Stromal cell of bone marrow (primary cell): ENCODE data around the gene CELA3B.
"Not testable (repeated sequence)": the region's sequence is repeated elsewhere in the genome, so short reads cannot be mapped to it uniquely, and the experiment has no call there.

Source experiments
- DNase-seq: peaks from one replicate; pipeline ENCODE4 v3.0.0-alpha.2; 2012; ENCODE audit warnings: low read depth

The CELA3B gene

DNA sequence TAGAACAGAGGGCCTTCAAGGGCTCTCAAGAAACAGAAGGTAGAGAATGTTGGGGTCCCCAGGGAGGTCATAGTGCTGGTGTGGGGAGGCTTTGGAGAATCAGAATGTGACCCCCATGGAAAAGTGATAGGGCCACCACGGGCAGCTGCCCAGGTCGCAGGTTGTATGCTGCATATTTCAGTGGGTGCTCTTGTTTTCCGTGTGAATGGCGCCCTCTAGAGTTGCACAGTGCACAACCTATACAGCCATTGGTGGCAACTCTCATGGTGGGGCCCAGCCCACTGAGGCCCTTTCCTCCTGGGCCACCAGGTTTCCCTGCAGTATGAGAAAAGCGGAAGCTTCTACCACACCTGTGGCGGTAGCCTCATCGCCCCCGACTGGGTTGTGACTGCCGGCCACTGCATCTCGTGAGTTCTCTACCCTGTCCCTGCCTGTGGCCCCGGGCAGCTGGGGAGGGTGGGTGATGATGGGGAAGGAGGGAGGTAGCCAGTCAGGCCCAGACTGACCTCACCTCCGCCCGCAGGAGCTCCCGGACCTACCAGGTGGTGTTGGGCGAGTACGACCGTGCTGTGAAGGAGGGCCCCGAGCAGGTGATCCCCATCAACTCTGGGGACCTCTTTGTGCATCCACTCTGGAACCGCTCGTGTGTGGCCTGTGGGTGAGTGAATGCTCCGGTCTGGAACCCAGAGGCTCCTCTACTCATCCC lies 3.8 kb downstream of the CELA3B start:
- DNase-seq, result not testable (repeated sequence)

DNA sequence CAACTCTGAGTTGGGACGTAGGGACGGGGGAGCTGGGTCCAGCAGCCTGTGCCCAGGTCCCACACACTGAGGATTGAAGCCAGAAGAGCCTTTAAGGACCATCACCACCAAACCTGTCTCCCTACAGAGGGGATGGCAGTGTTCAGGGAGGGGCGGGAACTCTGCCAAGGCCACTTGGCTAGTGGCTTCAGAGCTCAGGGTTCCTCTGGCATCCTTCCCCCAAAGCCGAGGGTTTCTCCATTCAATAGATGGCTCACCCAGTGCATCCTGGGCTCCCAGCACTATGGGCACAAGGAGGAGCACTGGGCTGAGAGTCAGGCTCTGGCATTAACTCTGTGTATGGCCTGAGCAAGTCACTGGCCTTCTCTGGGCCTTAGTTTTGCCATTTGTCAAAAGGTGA lies 4.4 kb downstream of the CELA3B start:
- DNase-seq, result not testable (repeated sequence)

- DNase-seq, result not testable (repeated sequence)
Observed at GRCh38 chr1:21982122-21982521, 5.3 kb downstream of the CELA3B start.

DNA sequence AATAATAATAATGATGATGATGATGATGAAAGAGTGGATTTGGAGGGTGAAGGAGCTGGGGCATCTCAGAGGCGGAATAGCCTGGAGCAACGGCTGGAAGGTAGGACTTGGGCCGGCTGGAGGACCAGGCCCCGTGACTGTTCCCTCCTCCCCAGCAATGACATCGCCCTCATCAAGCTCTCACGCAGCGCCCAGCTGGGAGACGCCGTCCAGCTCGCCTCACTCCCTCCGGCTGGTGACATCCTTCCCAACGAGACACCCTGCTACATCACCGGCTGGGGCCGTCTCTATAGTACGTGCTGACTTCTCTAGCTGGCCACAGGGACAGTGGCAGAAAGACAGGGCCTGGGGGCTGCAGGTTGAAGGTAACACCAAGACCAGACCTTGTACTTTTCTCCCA lies 6.7 kb downstream of the CELA3B start:
- not testable (repeated sequence) for DNase-seq

DNA sequence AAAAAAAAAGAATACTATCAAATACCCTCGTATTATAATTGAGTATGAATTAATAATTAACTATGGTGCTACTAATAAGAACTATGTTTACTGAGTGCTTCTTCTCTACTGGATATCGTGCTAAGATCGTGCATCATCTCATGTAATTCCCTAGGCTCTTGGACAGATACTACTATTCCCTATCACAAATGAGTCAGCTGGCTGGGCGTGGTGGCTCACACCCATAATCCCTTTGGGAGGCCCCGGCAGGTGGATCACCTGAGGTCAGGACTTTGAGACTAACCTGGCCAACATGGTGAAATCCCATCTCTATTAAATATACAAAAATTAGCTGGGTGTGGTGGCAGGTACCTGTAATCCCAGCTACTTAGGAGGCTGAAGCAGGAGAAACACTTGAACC lies 9.1 kb downstream of the CELA3B start:
- DNase-seq, result not testable (repeated sequence)

DNA sequence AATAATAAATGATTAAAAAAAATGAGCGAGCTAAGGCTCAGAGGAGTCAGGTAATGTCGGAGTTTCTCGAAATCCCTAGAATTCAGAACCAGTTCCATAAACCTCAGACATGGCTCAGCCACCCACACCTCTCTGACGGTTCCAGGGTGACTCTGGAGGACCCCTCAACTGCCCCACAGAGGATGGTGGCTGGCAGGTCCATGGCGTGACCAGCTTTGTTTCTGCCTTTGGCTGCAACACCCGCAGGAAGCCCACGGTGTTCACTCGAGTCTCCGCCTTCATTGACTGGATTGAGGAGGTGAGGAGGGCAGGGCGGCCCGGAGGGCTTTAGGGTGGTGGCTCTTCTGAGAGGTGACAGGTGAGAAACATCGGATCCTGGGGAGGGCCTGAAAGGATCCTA lies 9.6 kb downstream of the CELA3B start:
- not testable (repeated sequence) for DNase-seq

GRCh38 chr1:21989672-21990393 lies 13.0 kb downstream of the CELA3B start:
- DNase-seq, result not testable (repeated sequence)

GRCh38 chr1:21992186-21992585 lies 15.4 kb downstream of the CELA3B start:
- DNase-seq, result not testable (repeated sequence)

- not testable (repeated sequence) for DNase-seq
Observed at GRCh38 chr1:21994716-21995115, 17.9 kb downstream of the CELA3B start.

DNA sequence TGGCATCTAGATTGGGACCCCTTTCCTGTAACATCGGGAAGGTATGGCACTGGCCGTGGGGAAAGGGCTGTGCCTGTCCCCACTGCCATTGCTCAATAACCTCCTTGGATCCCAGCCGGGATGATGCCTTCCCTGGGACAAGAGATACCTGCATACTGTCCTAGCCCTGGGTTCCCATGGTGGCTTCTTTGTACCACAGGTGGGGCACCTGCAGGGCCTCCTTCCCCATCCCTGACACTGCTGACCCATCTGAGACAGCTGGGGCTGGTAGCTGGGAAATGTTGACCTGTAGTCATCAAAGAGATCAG lies 19.8 kb downstream of the CELA3B start:
- not testable (repeated sequence) for DNase-seq

- not testable (repeated sequence) for DNase-seq
Observed at GRCh38 chr1:21997891-21998623, 21.2 kb downstream of the CELA3B start.

GRCh38 chr1:21998624-21999294 lies 21.9 kb downstream of the CELA3B start:
- DNase-seq, result not testable (repeated sequence)

DNA sequence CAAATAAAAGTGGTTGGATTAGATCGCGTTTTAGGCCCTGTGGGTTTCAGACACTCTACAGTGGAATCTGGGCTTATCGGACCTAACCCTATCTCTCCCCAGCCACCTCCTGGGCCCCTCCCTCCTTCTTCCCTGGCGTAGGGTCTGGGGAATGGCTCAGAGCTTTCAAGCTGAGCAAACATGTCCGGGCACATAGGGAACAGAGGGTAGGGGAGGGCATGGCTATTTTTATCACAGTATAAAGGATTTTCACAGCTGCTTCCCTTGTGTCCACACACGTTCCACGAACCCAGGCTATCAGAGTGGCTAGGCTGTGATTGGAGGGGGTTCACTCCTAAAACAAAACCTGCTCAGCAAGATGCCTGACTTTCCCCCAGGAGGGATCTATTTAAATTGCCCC lies 22.8 kb downstream of the CELA3B start:
- not testable (repeated sequence) for DNase-seq

DNA sequence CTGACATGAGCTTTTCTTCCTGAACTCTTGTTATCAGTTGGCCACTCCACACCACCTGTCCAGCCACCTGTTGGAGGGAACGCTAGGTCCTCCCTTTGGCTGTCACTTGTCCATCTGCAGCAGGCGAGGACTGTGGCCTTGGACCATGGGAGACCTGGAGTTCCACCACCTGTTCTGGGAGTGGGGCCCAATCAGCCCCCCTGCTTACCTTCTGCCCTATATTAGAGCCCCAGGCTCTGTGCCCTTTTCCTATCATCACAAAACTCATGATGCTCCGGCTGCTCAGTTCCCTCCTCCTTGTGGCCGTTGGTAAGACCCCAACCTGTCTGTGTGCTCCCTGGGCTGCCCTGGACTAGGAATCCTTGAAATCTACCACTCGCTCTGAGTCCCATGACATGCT lies 24.6 kb downstream of the CELA3B start, which contains the start of gene CELA3A:
CELA3A (plus strand) TSS at position 249 of the 400 bp plus-strand sequence; CDS start at position 267, 18 bp downstream.
- DNase-seq, result no peak

- not testable (repeated sequence) for DNase-seq
Observed at GRCh38 chr1:22002461-22002860, 25.6 kb downstream of the CELA3B start.

- DNase-seq, result not testable (repeated sequence)
Observed at GRCh38 chr1:22002875-22003274, 26.1 kb downstream of the CELA3B start.

- DNase-seq, result not testable (repeated sequence)
Observed at GRCh38 chr1:22003959-22004358, 27.1 kb downstream of the CELA3B start.

DNA sequence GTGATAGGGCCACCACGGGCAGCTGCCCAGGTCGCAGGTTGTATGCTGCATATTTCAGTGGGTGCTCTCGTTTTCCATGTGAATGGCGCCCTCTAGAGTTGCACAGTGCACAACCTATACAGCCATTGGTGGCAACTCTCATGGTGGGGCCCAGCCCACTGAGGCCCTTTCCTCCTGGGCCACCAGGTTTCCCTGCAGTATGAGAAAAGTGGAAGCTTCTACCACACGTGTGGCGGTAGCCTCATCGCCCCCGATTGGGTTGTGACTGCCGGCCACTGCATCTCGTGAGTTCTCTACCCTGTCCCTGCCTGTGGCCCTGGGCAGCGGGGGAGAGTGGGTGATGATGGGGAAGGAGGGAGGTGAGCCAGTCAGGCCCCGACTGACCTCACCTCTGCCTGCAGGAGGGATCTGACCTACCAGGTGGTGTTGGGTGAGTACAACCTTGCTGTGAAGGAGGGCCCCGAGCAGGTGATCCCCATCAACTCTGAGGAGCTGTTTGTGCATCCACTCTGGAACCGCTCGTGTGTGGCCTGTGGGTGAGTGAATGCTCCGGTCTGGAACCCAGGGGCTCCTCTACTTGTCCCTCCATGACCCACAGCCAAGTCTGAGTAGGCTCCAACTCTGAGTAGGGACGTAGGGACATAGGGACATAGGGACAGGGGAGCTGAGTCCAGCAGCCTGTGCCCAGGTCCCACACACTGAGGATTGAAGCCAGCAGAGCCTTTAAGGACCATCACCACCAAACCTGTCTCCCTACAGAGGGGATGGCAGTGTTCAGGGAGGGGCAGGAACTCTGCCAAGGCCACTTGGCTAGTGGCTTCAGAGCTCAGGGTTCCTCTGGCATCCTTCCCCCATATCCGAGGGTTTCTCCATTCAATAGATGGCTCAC lies 28.7 kb downstream of the CELA3B start:
- not testable (repeated sequence) for DNase-seq

- not testable (repeated sequence) for DNase-seq
Observed at GRCh38 chr1:22006736-22007135, 29.9 kb downstream of the CELA3B start.

DNA sequence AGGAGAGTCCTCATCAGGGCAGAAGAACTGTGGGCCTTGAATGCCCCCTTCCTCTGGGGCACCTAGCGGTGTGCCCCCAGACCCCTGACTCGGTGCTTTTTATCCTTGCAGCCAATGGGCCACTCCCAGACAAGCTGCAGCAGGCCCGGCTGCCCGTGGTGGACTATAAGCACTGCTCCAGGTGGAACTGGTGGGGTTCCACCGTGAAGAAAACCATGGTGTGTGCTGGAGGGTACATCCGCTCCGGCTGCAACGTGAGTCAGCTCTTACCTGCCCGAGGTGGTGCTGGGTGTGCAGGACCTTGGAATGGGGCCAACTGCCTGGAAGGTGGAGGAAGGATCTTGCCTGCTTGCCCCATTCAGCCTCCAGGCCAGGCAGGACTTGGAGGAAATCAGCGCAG lies 30.4 kb downstream of the CELA3B start:
- DNase-seq, result not testable (repeated sequence)

DNA sequence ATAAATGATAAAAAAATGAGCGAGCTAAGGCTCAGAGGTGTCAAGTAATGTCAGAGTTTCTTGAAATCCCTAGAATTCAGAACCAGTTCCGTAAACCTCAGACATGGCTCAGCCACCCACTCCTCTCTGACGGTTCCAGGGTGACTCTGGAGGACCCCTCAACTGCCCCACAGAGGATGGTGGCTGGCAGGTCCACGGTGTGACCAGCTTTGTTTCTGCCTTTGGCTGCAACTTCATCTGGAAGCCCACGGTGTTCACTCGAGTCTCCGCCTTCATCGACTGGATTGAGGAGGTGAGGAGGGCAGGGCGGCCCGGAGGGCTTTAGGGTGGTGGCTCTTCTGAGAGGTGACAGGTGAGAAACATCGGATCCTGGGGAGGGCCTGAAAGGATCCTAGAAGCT lies 32.7 kb downstream of the CELA3B start:
- DNase-seq, result not testable (repeated sequence)
